Measurements from ENCODE around the gene FHIT.

FHIT gene

DNA sequence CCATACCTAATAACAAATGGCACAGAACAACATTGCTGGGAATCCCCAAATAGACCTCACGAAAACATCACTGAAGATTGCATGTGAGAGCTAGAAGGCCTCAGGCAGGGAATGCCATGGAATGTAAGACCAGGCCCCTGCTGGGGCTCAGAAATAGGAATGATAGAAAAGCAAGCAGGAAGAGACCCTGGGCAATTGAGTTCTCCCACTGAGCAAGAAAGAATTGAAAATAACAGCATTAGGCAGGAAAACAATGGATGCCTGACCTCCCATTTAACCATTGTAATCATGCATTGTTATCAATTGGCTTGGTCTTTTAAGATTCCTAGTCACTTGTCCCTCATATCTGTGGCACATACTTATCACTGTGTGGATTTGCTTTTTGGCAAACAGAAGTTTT is 581.6 kb downstream of the FHIT start:
- WGBS (ENCODE audit: extremely low coverage, insufficient coverage, low lambda C conversion rate): no CpG with 5 or more reads among the region's 1 CpG
- peaks cover 7% of the 10 kb centered on the region for H3K4me1 ChIP-seq (ENCODE audit: control insufficient read depth, low read depth, low read length)
- no peaks in the 10 kb centered on the region for H3K79me2 ChIP-seq (ENCODE audit: control insufficient read depth, insufficient read depth, low read length)
- no peaks in the 10 kb centered on the region for H3K79me1 ChIP-seq (ENCODE audit: low read length)
- H3K4ac ChIP-seq (ENCODE audit: low read depth, low read length): no peak overlapping the region
- no peak overlapping the region for H3K23ac ChIP-seq (ENCODE audit: low read length)
- H2BK15ac ChIP-seq (replicated peaks; ENCODE audit: low read depth): no peak overlapping the region
- no peaks in the 10 kb centered on the region for H3K36me3 ChIP-seq (ENCODE audit: control insufficient read depth, insufficient read depth, low read length)
- no peak overlapping the region for H3K56ac ChIP-seq (ENCODE audit: low read length)
- DNase-seq: peak; percentile 94
- H2AK5ac ChIP-seq (ENCODE audit: low read length): no peak overlapping the region
- no peak overlapping the region for H3K27ac ChIP-seq (ENCODE audit: low read depth, low read length)
- H2BK5ac ChIP-seq (ENCODE audit: low read length): no peak overlapping the region
- H4K8ac ChIP-seq (ENCODE audit: low read depth, low read length): no peak overlapping the region
- H2BK120ac ChIP-seq (ENCODE audit: low read depth, low read length): no peak overlapping the region
- no peak overlapping the region for H3K4me3 ChIP-seq (ENCODE audit: low read length)
- H3K4me2 ChIP-seq (ENCODE audit: low read length): no peak overlapping the region
- no peak overlapping the region for H3K9ac ChIP-seq (ENCODE audit: low read length)
- no peak overlapping the region for H3K18ac ChIP-seq (ENCODE audit: low read length)
- H4K5ac ChIP-seq (ENCODE audit: low read length): no peak overlapping the region
- no peaks in the 10 kb centered on the region for H3K27me3 ChIP-seq (ENCODE audit: insufficient read depth, low read length, poor library complexity)

DNA sequence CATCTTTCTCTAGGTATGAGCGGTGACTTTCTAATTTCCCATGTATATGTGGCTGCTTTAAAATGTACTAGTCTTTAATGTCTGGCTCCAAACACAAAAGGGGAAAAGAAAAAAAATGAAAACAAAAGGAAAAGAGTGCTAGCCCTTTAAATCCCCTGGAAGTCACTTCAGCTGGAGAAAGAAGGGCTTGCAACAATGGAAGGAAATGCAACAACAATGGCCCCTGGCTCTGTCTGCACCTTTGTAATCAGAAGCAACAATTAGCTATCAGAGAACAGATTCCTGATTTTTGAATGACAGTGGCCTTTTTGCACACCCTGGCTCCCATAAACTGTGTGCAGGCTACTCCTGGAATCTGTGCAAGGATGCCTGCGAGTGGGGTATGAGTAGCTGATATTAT is 591.2 kb downstream of the FHIT start:
- no peaks in the 10 kb centered on the region for H3K79me1 ChIP-seq (ENCODE audit: low read length)
- no peak overlapping the region for H3K23ac ChIP-seq (ENCODE audit: low read length)
- H2AK5ac ChIP-seq (ENCODE audit: low read length): no peak overlapping the region
- no peak overlapping the region for H3K9ac ChIP-seq (ENCODE audit: low read length)
- no peaks in the 10 kb centered on the region for H3K27me3 ChIP-seq (ENCODE audit: insufficient read depth, low read length, poor library complexity)
- no peak overlapping the region for H2BK15ac ChIP-seq (replicated peaks; ENCODE audit: low read depth)
- no peak overlapping the region for H3K27ac ChIP-seq (ENCODE audit: low read depth, low read length)
- peak; percentile 60 for DNase-seq
- no peak overlapping the region for H4K5ac ChIP-seq (ENCODE audit: low read length)
- no peak overlapping the region for H3K56ac ChIP-seq (ENCODE audit: low read length)
- H3K4me3 ChIP-seq (ENCODE audit: low read length): no peak overlapping the region
- no peak overlapping the region for H3K4me2 ChIP-seq (ENCODE audit: low read length)
- H3K4me1 ChIP-seq (ENCODE audit: control insufficient read depth, low read depth, low read length): no peaks in the 10 kb centered on the region
- no peaks in the 10 kb centered on the region for H3K36me3 ChIP-seq (ENCODE audit: control insufficient read depth, insufficient read depth, low read length)
- no peaks in the 10 kb centered on the region for H3K79me2 ChIP-seq (ENCODE audit: control insufficient read depth, insufficient read depth, low read length)
- no peak overlapping the region for H3K18ac ChIP-seq (ENCODE audit: low read length)
- H3K4ac ChIP-seq (ENCODE audit: low read depth, low read length): no peak overlapping the region
- no peak overlapping the region for H2BK120ac ChIP-seq (ENCODE audit: low read depth, low read length)
- no peak overlapping the region for H2BK5ac ChIP-seq (ENCODE audit: low read length)
- no peak overlapping the region for H4K8ac ChIP-seq (ENCODE audit: low read depth, low read length)
- WGBS (ENCODE audit: extremely low coverage, insufficient coverage, low lambda C conversion rate): no CpG with 5 or more reads among the region's 2 CpGs

DNA sequence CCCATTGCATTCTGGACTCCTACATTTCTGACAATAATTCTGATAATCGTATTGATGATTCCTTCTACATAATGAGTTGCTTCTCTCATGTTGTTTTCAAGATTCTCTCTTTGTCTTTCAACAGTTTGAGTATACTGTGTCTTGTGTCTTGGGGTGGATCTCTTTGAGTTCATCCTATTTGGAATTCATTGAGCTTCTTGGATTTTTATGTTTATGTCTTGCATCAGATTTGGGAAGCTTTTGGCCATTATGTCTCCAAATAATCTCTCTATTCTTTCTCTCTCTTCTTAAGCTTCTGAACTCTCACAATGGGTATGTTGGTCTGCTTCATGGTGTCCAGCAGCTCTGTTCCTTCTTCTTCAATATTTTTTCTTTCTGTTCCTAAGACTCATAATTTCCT is 592.2 kb downstream of the FHIT start:
- Histone ChIP-seq H2BK5ac (ENCODE audit: low read length) (no peak overlapping the region), H3K36me3 (ENCODE audit: control insufficient read depth, insufficient read depth, low read length) (no peaks in the 10 kb centered on the region), H2AK5ac (ENCODE audit: low read length) (no peak overlapping the region), H2BK120ac (ENCODE audit: low read depth, low read length) (no peak overlapping the region), H3K56ac (ENCODE audit: low read length) (no peak overlapping the region), H3K4me2 (ENCODE audit: low read length) (no peak overlapping the region), H4K5ac (ENCODE audit: low read length) (no peak overlapping the region), H4K8ac (ENCODE audit: low read depth, low read length) (no peak overlapping the region), H3K27ac (ENCODE audit: low read depth, low read length) (no peak overlapping the region), H3K9ac (ENCODE audit: low read length) (no peak overlapping the region), H3K79me1 (ENCODE audit: low read length) (no peaks in the 10 kb centered on the region), H3K4me3 (ENCODE audit: low read length) (no peak overlapping the region), H3K4me1 (ENCODE audit: control insufficient read depth, low read depth, low read length) (no peaks in the 10 kb centered on the region), H3K4ac (ENCODE audit: low read depth, low read length) (no peak overlapping the region), H3K79me2 (ENCODE audit: control insufficient read depth, insufficient read depth, low read length) (no peaks in the 10 kb centered on the region), H3K27me3 (ENCODE audit: insufficient read depth, low read length, poor library complexity) (no peaks in the 10 kb centered on the region), H3K18ac (ENCODE audit: low read length) (no peak overlapping the region), H2BK15ac (replicated peaks; ENCODE audit: low read depth) (no peak overlapping the region), H3K23ac (ENCODE audit: low read length) (no peak overlapping the region)
- WGBS (ENCODE audit: extremely low coverage, insufficient coverage, low lambda C conversion rate): no CpG with 5 or more reads among the region's 1 CpG
- no peak for DNase-seq

DNA sequence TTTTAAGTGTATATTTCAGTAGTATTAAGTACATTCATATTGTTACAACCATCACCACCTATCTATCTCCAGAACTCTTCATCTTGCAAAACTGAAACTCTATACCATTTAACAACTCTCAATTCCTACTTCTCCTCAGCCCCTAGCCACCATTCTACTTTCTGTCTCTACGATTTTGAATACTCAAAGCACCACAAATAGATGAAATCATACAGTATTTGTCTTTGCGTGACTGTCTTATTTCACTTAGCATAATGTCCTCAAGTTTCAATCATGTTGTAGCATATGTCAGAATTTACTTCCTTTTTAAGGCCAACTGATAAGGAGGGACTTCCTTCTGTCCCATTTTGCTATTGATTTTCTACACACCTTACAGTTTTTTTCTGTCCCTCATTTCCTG is 593.3 kb downstream of the FHIT start:
- Histone ChIP-seq H3K79me1 (ENCODE audit: low read length) (no peaks in the 10 kb centered on the region), H3K23ac (ENCODE audit: low read length) (no peak overlapping the region), H4K8ac (ENCODE audit: low read depth, low read length) (no peak overlapping the region), H2AK5ac (ENCODE audit: low read length) (no peak overlapping the region), H3K79me2 (ENCODE audit: control insufficient read depth, insufficient read depth, low read length) (no peaks in the 10 kb centered on the region), H3K9ac (ENCODE audit: low read length) (no peak overlapping the region), H4K5ac (ENCODE audit: low read length) (no peak overlapping the region), H3K18ac (ENCODE audit: low read length) (no peak overlapping the region), H3K4me1 (ENCODE audit: control insufficient read depth, low read depth, low read length) (no peaks in the 10 kb centered on the region), H2BK120ac (ENCODE audit: low read depth, low read length) (no peak overlapping the region), H3K4me3 (ENCODE audit: low read length) (no peak overlapping the region), H3K4ac (ENCODE audit: low read depth, low read length) (no peak overlapping the region), H3K36me3 (ENCODE audit: control insufficient read depth, insufficient read depth, low read length) (no peaks in the 10 kb centered on the region), H3K56ac (ENCODE audit: low read length) (no peak overlapping the region), H2BK5ac (ENCODE audit: low read length) (no peak overlapping the region), H3K4me2 (ENCODE audit: low read length) (no peak overlapping the region), H3K27me3 (ENCODE audit: insufficient read depth, low read length, poor library complexity) (no peaks in the 10 kb centered on the region), H2BK15ac (replicated peaks; ENCODE audit: low read depth) (no peak overlapping the region), H3K27ac (ENCODE audit: low read depth, low read length) (no peak overlapping the region)
- 100% methylated on average over 1 of the region's 2 CpGs for WGBS (ENCODE audit: extremely low coverage, insufficient coverage, low lambda C conversion rate)
- no peak for DNase-seq

DNA sequence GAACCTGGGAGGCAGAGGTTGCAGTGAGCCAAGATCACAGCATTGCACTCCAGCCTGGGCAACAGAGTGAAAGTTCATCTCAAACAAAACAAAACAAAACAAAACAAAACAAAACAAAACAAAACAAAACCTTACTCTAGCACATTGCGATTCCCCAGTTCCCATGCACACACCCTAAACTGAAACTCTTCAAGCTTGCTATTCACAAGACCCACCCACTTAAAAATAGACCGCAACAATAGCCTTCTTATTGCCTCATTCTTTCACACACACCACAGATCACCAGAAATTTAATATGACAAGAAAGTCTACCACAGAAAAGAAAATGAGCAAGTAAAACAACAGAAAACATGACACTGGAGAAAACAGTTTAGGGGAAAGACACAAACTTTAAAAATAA is 598.4 kb downstream of the FHIT start:
- no peaks in the 10 kb centered on the region for H3K79me1 ChIP-seq (ENCODE audit: low read length)
- no peak overlapping the region for H2AK5ac ChIP-seq (ENCODE audit: low read length)

DNA sequence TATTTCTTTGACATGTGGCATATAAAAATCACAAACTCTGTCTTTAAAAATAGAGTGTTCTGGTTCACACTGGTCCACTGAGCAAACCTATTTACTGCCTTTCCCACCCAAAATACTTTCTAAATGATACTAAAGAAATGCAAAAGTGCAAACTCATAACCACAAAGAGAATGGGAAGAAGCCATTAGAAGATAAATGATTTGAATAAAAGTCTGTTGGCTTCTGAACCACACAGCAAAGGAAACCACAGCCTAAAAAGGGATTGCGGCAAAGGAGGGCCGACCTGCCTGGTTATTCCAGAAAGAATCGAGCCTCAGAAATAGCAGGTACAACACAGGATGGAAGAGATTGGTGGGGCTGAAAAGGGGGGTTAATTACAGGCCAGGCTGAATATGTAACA is 599.5 kb downstream of the FHIT start:
- no peak overlapping the region for H2BK15ac ChIP-seq (replicated peaks; ENCODE audit: low read depth)
- no peaks in the 10 kb centered on the region for H3K27me3 ChIP-seq (ENCODE audit: insufficient read depth, low read length, poor library complexity)
- no peak overlapping the region for H3K56ac ChIP-seq (ENCODE audit: low read length)
- no peak overlapping the region for H3K18ac ChIP-seq (ENCODE audit: low read length)
- no peaks in the 10 kb centered on the region for H3K4me1 ChIP-seq (ENCODE audit: control insufficient read depth, low read depth, low read length)
- H3K4ac ChIP-seq (ENCODE audit: low read depth, low read length): no peak overlapping the region
- H3K9ac ChIP-seq (ENCODE audit: low read length): no peak overlapping the region
- no peak overlapping the region for H4K5ac ChIP-seq (ENCODE audit: low read length)
- H3K23ac ChIP-seq (ENCODE audit: low read length): no peak overlapping the region
- H2BK5ac ChIP-seq (ENCODE audit: low read length): no peak overlapping the region
- no CpG with 5 or more reads among the region's 3 CpGs for WGBS (ENCODE audit: extremely low coverage, insufficient coverage, low lambda C conversion rate)
- no peak overlapping the region for H2AK5ac ChIP-seq (ENCODE audit: low read length)
- no peak overlapping the region for H4K8ac ChIP-seq (ENCODE audit: low read depth, low read length)
- no peaks in the 10 kb centered on the region for H3K79me1 ChIP-seq (ENCODE audit: low read length)
- H3K79me2 ChIP-seq (ENCODE audit: control insufficient read depth, insufficient read depth, low read length): no peaks in the 10 kb centered on the region
- H2BK120ac ChIP-seq (ENCODE audit: low read depth, low read length): no peak overlapping the region
- no peak overlapping the region for H3K27ac ChIP-seq (ENCODE audit: low read depth, low read length)
- DNase-seq: no peak
- H3K4me3 ChIP-seq (ENCODE audit: low read length): no peak overlapping the region
- H3K36me3 ChIP-seq (ENCODE audit: control insufficient read depth, insufficient read depth, low read length): no peaks in the 10 kb centered on the region
- H3K4me2 ChIP-seq (ENCODE audit: low read length): no peak overlapping the region

More for the DNA sequence above, 598.4 kb downstream of the FHIT start:
- H3K23ac ChIP-seq (ENCODE audit: low read length): no peak overlapping the region
- no peak overlapping the region for H3K27ac ChIP-seq (ENCODE audit: low read depth, low read length)
- H3K56ac ChIP-seq (ENCODE audit: low read length): no peak overlapping the region
- H4K8ac ChIP-seq (ENCODE audit: low read depth, low read length): no peak overlapping the region
- H4K5ac ChIP-seq (ENCODE audit: low read length): no peak overlapping the region
- H2BK120ac ChIP-seq (ENCODE audit: low read depth, low read length): no peak overlapping the region
- H3K79me2 ChIP-seq (ENCODE audit: control insufficient read depth, insufficient read depth, low read length): no peaks in the 10 kb centered on the region
- no peaks in the 10 kb centered on the region for H3K27me3 ChIP-seq (ENCODE audit: insufficient read depth, low read length, poor library complexity)
- no CpG with 5 or more reads among the region's 2 CpGs for WGBS (ENCODE audit: extremely low coverage, insufficient coverage, low lambda C conversion rate)
- no peak for DNase-seq
- no peak overlapping the region for H3K4me3 ChIP-seq (ENCODE audit: low read length)
- H2BK5ac ChIP-seq (ENCODE audit: low read length): no peak overlapping the region
- no peak overlapping the region for H2BK15ac ChIP-seq (replicated peaks; ENCODE audit: low read depth)
- H3K18ac ChIP-seq (ENCODE audit: low read length): no peak overlapping the region
- H3K4ac ChIP-seq (ENCODE audit: low read depth, low read length): no peak overlapping the region
- H3K4me2 ChIP-seq (ENCODE audit: low read length): no peak overlapping the region
- no peaks in the 10 kb centered on the region for H3K36me3 ChIP-seq (ENCODE audit: control insufficient read depth, insufficient read depth, low read length)
- no peaks in the 10 kb centered on the region for H3K4me1 ChIP-seq (ENCODE audit: control insufficient read depth, low read depth, low read length)
- H3K9ac ChIP-seq (ENCODE audit: low read length): no peak overlapping the region
